Smooth muscle cell of the brain vasculature (primary cell): ENCODE data around the gene GADL1.

Experiments
- DNase-seq: peaks from one replicate; pipeline ENCODE4 v3.0.0-alpha.2; 2012; ENCODE audit warnings: low read depth, low spot score

Gene GADL1

GRCh38 chr3:30760040-30760695 is 134.3 kb downstream of the GADL1 start:
- no peak for DNase-seq

GRCh38 chr3:30756218-30756617 is 138.2 kb downstream of the GADL1 start:
- DNase-seq, result no peak

- DNase-seq, result no peak
These were observed 140.0 kb downstream of the GADL1 start for GRCh38 chr3:30754426-30754825.

DNA sequence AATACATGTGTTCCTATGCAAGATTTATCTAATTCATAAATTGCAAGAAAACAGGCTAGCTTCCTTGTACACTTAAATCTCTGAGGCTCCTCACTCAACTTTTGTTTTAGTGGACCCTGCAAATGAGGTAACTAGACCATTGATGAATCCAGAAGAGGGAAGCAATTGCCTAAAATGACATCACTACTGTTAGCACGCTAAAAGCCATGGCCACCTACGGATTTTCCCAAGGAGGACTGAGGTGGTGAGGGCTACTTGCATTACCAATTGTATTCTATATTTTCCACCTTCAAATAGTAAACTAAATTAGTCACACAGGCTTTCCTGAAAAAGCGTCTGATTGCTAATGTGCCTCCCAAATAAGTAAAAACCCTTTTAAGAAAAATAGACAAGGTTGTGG is 140.7 kb downstream of the GADL1 start:
- DNase-seq, result no peak

DNA sequence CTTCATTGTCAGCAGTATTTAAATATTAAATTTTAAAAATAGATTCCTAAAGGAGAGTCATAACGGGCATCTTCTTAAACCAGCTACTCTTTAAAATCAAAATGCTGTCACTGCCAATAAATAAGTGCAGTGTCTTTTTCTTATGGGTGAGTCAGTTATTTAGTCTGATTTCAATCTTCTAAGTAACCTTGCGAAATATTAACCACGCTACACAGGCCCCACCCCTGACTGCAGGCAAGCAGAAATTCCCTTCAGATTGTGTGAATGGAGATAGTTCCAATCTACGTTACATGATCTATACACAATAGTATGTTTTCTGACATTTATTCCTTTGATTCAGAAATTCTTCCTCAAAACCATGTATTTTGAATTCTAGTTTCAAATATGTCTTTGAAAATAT is 141.5 kb downstream of the GADL1 start:
- no peak for DNase-seq

- DNase-seq, result no peak
These were observed 142.0 kb downstream of the GADL1 start for GRCh38 chr3:30752491-30752890.

- peak; percentile 49 for DNase-seq
These were observed 142.7 kb downstream of the GADL1 start for GRCh38 chr3:30751610-30752299.

GRCh38 chr3:30750967-30751366 is 143.5 kb downstream of the GADL1 start:
- no peak for DNase-seq

DNA sequence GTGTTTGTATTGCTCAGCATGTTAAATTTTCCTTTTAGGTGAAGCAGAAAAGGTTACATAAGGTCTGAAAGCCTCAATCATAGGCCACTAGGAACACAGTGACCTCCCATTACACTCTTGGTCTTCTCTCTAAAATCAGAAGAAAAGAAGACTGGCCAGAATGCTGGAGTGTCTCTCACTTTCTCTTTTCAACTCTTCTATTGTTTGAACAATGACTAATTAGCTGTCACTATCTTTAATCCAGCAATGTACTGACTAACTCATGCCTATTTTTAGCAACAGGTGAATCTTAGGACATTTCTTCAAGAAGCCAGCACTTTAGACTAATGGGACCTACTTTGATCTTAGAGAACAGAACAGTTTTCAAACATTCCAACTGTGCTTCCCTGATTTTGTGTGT is 145.2 kb downstream of the GADL1 start:
- DNase-seq, result no peak

- peak; percentile 21 for DNase-seq
These were observed 146.6 kb downstream of the GADL1 start for GRCh38 chr3:30747771-30748281.

DNA sequence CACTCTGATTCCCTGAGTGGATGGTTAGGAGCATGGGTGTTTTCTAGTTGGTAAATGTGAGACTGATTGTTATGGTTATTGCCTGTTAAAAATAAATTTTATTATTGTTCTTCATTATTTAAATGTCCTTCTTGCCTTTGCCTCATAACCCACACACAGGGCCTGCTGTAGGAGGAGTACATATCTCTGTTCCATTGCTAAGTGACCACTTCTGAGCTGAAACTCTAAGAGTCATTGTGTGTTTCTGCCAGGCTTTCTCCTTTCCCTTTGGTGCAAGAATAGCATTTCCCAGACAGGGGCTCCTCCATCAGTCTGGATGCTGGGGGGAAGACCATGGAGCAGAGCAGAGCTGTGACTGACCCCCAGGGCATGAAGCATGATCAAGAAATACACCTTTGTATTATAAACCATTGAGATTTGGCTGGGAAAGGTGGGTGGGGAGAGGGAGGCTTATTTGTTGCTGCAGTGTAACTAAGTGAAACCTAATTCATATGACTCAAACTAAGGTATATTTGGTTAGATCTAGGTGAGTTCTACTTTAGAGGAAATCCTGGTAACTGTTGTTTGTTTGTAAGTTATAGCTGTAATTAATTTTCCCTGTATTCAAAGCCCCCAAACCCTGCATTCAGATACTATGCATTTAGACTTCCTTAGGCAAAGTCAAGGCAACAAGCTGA is 150.7 kb downstream of the GADL1 start:
- DNase-seq, result no peak

DNA sequence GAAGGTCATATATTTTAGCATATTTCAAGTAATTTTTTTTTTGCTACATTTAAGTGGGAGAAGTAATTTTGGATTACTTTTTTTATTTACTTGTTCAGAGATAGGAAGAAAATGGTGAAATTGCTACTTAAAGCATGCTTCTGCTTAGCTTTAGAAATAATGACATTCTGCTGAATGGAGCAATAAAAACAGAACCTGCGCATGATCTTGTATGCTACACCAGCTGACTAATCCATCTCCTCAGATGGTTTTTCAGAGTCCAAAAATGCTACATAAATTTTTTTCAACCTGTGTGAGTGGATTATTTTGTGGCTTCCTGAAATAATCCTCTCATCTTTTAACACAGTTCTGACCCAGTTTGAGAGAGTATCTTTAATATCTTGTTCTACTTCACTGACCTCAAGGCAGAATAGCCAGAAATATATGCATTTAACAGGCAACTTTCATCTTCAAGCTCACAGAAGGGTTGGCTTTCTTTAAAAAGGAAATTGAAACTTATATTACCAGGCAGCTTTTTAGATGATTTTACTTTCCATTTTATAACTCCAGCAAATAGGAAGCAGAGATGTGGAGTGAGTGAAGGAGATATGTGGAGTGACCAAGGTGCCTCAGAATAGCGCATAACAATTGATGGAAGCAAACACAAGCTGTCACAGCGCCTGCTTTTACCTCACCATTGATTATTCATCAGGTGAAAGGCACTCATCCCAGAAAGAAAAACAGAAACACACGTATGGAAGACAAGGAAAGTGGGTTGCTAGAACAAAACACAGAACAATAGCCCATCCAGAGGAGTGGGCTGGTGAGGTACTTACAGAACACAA is 151.5 kb downstream of the GADL1 start:
- no peak for DNase-seq

DNA sequence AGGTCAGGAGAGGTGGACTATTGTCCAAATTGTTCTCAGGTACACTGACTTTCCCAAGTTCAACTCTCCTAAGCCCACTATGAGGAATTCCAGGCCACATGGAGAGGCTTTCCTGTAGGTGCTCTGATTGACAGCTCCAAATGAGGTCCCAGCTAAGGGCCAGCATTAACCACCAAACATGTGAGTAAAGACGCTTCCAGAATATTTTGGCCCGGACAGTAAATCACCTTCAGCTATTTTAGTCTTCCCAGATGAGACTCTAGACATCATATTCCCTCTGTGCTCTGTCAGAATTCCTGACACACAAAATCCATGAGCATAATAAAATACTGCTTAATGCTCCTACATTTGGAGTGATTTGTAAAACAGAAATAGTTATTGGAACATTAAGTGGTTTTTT is 152.6 kb downstream of the GADL1 start:
- no peak for DNase-seq

- no peak for DNase-seq
These were observed 155.9 kb downstream of the GADL1 start for GRCh38 chr3:30738605-30739004.

- no peak for DNase-seq
These were observed 156.5 kb downstream of the GADL1 start for GRCh38 chr3:30737743-30738499.

GRCh38 chr3:30733696-30734095 is 160.8 kb downstream of the GADL1 start:
- no peak for DNase-seq

- no peak for DNase-seq
These were observed 161.3 kb downstream of the GADL1 start for GRCh38 chr3:30733209-30733608.

GRCh38 chr3:30730967-30731366 is 163.5 kb downstream of the GADL1 start:
- no peak for DNase-seq

DNA sequence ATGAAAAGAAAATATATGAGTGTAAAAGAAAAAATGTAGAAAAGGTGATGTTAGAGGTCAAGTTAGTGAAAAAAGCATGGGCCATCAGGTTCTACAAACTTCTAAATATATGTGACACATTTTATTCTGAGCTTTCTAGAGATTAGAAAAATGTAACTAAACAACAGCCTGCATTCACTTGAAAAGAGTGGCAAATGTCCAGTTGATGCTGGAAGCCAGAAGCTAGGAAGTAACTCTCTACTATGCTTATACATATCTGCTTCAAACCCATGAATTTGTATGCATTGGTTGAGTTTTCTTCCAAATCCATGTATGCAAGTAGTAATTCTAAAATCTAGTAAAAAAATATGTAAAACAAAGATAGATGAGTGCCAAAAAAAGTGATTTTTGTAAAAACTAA is 164.5 kb downstream of the GADL1 start:
- DNase-seq, result no peak

DNA sequence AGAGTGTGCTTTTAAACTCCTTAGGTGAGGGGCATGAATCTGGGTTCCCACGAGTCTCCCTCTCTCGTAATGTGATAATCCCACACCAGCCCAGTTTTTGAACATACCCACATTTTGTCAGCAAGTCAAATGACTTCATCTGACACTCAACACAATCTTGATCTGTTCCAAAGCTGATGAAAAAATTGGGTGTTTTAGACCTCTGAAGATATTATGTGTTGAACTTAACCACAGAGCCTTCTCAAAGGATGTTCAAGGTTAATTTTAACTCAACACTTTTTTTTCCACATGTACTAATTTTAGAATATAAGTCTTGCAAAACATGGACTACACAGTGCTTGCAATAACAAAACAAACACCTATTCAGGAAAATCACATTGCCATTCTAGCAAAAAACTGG is 164.9 kb downstream of the GADL1 start:
- no peak for DNase-seq

- DNase-seq, result no peak
These were observed 166.3 kb downstream of the GADL1 start for GRCh38 chr3:30728143-30728542.
